Tibial nerve (tissue), 4 donors: ENCODE results near the gene RAVER2. TPM values are rescaled to one million over a fixed set of nuclear protein-coding genes. Genes with fewer than 3 reads are reported as not detected.

Experiments
- DNase-seq, 2 donors: peaks; one replicate each; pipeline ENCODE4 v3.0.0-alpha.2; 2019; ENCODE audit warnings: low spot score in 2 of 2
- H3K27ac ChIP-seq, 4 donors: fragments of 200-600 bp; sonication (generic) in 3 of 4; one replicate each; pipeline ENCODE4 v1.5.1; 2017 to 2019; ENCODE audit warnings: mild to moderate bottlenecking in 1 of 4
- H3K27me3 ChIP-seq, 2 donors: fragments of 200-600 bp; sonication (generic) in 1 of 2; one replicate each; pipeline versions ENCODE4 v1.5.1 to v1.6.0; 2017 to 2019
- H3K36me3 ChIP-seq, 3 donors: fragments of 200-600 bp; sonication (generic); one replicate each; pipeline ENCODE4 v1.5.1; 2018 to 2019
- H3K4me1 ChIP-seq, 4 donors: fragments of 200-600 bp; sonication (generic) in 3 of 4; one replicate each; pipeline ENCODE4 v1.5.1; 2017 to 2019
- H3K4me3 ChIP-seq, 4 donors: fragments of 200-600 bp; sonication (generic) in 3 of 4; one replicate each; pipeline ENCODE4 v1.5.1; 2017 to 2019; ENCODE audit warnings: mild to moderate bottlenecking in 1 of 4, moderate library complexity in 1 of 4
- H3K9me3 ChIP-seq, 4 donors: fragments of 200-600 bp; sonication (generic) in 3 of 4; one replicate each; pipeline ENCODE4 v1.5.1; 2017 to 2019
- CTCF ChIP-seq, 5 experiments: fragments of 200-600 bp in 3 of 5; fragments of 450-650 bp in 2 of 5; sonication (generic) in 3 of 5; IDR thresholded peaks; one replicate each; pipeline ENCODE4 v1.5.1; 2016 to 2019; ENCODE audit warnings: antibody characterized with exemption in 5 of 5, mild to moderate bottlenecking in 3 of 5, moderate library complexity in 2 of 5
- EP300 ChIP-seq, 2 donors: sonication (generic); formaldehyde crosslinking; IDR thresholded peaks; one replicate each; pipeline ENCODE4 v1.6.1; 2017; ENCODE audit warnings: antibody characterized with exemption in 2 of 2, mild to moderate bottlenecking in 1 of 2
- POLR2A ChIP-seq, 2 donors: fragments of 450-650 bp; IDR thresholded peaks; one replicate each; pipeline ENCODE4 v1.6.1; 2017; ENCODE audit warnings: antibody characterized with exemption in 2 of 2, mild to moderate bottlenecking in 2 of 2, moderate library complexity in 2 of 2
- WGBS, 2 donors: methylation state at CpG; one replicate each; pipeline ENCODE4 v1.1.5; 2018; 5-methylcytosine and 5-hydroxymethylcytosine counted together
- total RNA-seq, 4 donors: library from RNA; depleted of rRNA; stranded (reverse); fragments of >200 nt; gene quantifications; one replicate each; pipeline ENCODE4 v1.1.0, GENCODE V29; 2016

RAVER2 gene
- total RNA-seq, 4 donors from 2014 or later = 3.6 to 8.2 (median 4.1) TPM

- Histone ChIP-seq H3K36me3 (no peaks in the 10 kb centered on the region), H3K4me1 (peaks cover 0 to 4% (median 0%) of the 10 kb centered on the region in 4 donors), H3K4me3 (no peak overlapping the region), H3K27ac (no peak overlapping the region), H3K9me3 (no peaks in the 10 kb centered on the region), H3K27me3 (no peaks in the 10 kb centered on the region)
- TF ChIP-seq EP300 (IDR thresholded peaks at IDR 0.05) (no peak), CTCF (IDR thresholded peaks at IDR 0.05) (no peak), POLR2A (IDR thresholded peaks at IDR 0.05) (no peak)
- DNase-seq = no peak
- 59 to 65% methylated on average over 1 of the region's 1 CpG for WGBS, 2 donors
Measured at GRCh38 chr1:64757213-64757612, 12.3 kb downstream of the RAVER2 start.

- Histone ChIP-seq H3K9me3 (no peaks in the 10 kb centered on the region), H3K4me3 (no peak overlapping the region), H3K4me1 (peaks cover 0 to 4% (median 0%) of the 10 kb centered on the region in 4 donors), H3K27me3 (no peaks in the 10 kb centered on the region), H3K27ac (no peak overlapping the region), H3K36me3 (no peaks in the 10 kb centered on the region)
- WGBS, 2 donors = 93 to 98% methylated on average over 3 of the region's 3 CpGs
- no peak for TF ChIP-seq CTCF (IDR thresholded peaks at IDR 0.05)
- TF ChIP-seq POLR2A (IDR thresholded peaks at IDR 0.05) = no peak
- no peak for TF ChIP-seq EP300 (IDR thresholded peaks at IDR 0.05)
- DNase-seq = no peak
Measured at GRCh38 chr1:64758233-64758632, 13.4 kb downstream of the RAVER2 start.

- no peaks in the 10 kb centered on the region for H3K9me3 ChIP-seq
- TF ChIP-seq EP300 (IDR thresholded peaks at IDR 0.05) (no peak), POLR2A (IDR thresholded peaks at IDR 0.05) (no peak), CTCF (IDR thresholded peaks at IDR 0.05) (no peak)
- no peaks in the 10 kb centered on the region for H3K27me3 ChIP-seq
- no peaks in the 10 kb centered on the region for H3K36me3 ChIP-seq
- H3K4me3 ChIP-seq = no peak overlapping the region
- peaks cover 0 to 4% (median 0%) of the 10 kb centered on the region in 4 donors for H3K4me1 ChIP-seq
- no peak overlapping the region for H3K27ac ChIP-seq
- no peak for DNase-seq
- WGBS, 2 donors = 64 to 79% methylated on average over 1 of the region's 1 CpG
Measured at GRCh38 chr1:64759968-64760367, 15.1 kb downstream of the RAVER2 start.

GRCh38 chr1:64765012-64765411 lies 20.1 kb downstream of the RAVER2 start:
- no peak overlapping the region for H3K27ac ChIP-seq
- H3K4me3 ChIP-seq = no peak overlapping the region
- H3K4me1 ChIP-seq = no peaks in the 10 kb centered on the region
- DNase-seq = no peak
- WGBS, 2 donors = 81 to 83% methylated on average over 1 of the region's 1 CpG
- no peaks in the 10 kb centered on the region for H3K27me3 ChIP-seq
- H3K36me3 ChIP-seq = peaks cover 0 to 8% (median 0%) of the 10 kb centered on the region in 3 donors
- no peaks in the 10 kb centered on the region for H3K9me3 ChIP-seq
- no peak for TF ChIP-seq EP300 (IDR thresholded peaks at IDR 0.05)
- no peak for TF ChIP-seq POLR2A (IDR thresholded peaks at IDR 0.05)
- TF ChIP-seq CTCF (IDR thresholded peaks at IDR 0.05) = no peak

GRCh38 chr1:64765826-64766225 lies 21.0 kb downstream of the RAVER2 start:
- no peak overlapping the region for H3K27ac ChIP-seq
- no peaks in the 10 kb centered on the region for H3K27me3 ChIP-seq
- peaks cover 0 to 3% (median under 1%) of the 10 kb centered on the region in 4 donors for H3K9me3 ChIP-seq
- WGBS, 2 donors = 42 to 53% methylated on average over 2 of the region's 2 CpGs
- TF ChIP-seq EP300 (IDR thresholded peaks at IDR 0.05) (no peak), POLR2A (IDR thresholded peaks at IDR 0.05) (no peak), CTCF (IDR thresholded peaks at IDR 0.05) (no peak)
- no peak overlapping the region for H3K4me3 ChIP-seq
- peaks cover 0 to 16% (median 0%) of the 10 kb centered on the region in 3 donors for H3K36me3 ChIP-seq
- no peak for DNase-seq
- H3K4me1 ChIP-seq = no peaks in the 10 kb centered on the region
